ENCODE data around the gene RNF187.

DNA sequence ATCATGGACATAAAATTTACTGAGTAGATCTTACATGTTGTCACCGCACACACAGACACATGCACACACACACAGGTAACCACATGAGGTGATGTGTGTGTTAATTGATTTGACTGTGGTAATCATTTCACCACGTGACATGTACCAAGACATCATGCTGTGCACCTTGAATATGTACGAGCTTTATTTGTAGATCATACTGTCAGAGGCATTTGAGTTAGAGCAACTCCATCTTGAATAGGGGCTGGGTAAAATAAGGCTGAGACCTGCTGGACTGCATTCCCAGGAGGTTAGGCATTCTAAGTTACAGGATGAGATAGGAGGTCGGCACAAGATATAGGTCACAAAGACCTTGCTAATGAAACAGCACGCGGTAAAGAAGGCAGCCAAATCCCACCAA, 38.8 kb upstream of the RNF187 start:
- TF ChIP-seq, protein P1, sequence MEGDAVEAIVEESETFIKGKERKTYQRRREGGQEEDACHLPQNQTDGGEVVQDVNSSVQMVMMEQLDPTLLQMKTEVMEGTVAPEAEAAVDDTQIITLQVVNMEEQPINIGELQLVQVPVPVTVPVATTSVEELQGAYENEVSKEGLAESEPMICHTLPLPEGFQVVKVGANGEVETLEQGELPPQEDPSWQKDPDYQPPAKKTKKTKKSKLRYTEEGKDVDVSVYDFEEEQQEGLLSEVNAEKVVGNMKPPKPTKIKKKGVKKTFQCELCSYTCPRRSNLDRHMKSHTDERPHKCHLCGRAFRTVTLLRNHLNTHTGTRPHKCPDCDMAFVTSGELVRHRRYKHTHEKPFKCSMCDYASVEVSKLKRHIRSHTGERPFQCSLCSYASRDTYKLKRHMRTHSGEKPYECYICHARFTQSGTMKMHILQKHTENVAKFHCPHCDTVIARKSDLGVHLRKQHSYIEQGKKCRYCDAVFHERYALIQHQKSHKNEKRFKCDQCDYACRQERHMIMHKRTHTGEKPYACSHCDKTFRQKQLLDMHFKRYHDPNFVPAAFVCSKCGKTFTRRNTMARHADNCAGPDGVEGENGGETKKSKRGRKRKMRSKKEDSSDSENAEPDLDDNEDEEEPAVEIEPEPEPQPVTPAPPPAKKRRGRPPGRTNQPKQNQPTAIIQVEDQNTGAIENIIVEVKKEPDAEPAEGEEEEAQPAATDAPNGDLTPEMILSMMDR (IDR thresholded peaks at IDR 0.05; ENCODE audit: poor library complexity): no peak
- TF ChIP-seq EZH2phosphoT487 (IDR thresholded peaks at IDR 0.05; ENCODE audit: low read depth, severe bottlenecking, unreplicated experiment) (no peak), EZH2 (IDR thresholded peaks at IDR 0.05; ENCODE audit: borderline replicate concordance) (no peak)

All from hepatocyte (in vitro differentiated cells).